IMR-90 (cell line): ENCODE data around the gene EYS.

Source experiments
- CEBPB ChIP-seq: IDR thresholded peaks from 2 replicates; pipeline ENCODE4 v1.6.1; 2012; ENCODE audit warnings: low read depth, low read length, improper control_type of control experiment
- MXI1 ChIP-seq: IDR thresholded peaks from 2 replicates; pipeline ENCODE4 v1.6.1; 2012; ENCODE audit warnings: low read depth, mild to moderate bottlenecking, low read length, moderate library complexity, borderline replicate concordance
- SMC3 ChIP-seq: fragments of 150-350 bp; IDR thresholded peaks from 2 replicates; pipeline ENCODE4 v1.6.1; 2016; ENCODE audit warnings: low read depth, mild to moderate bottlenecking, antibody characterized with exemption, low read length, moderate library complexity

- no peak for TF ChIP-seq CEBPB
- TF ChIP-seq MXI1: no peak
- TF ChIP-seq SMC3: no peak
These were observed 1012.7 kb downstream of the EYS start for GRCh38 chr6:64694356-64694755.
